ENCODE results near the gene LIX1.

GRCh38 chr5:97142521-97143254, at the start of gene LIX1:
- TF ChIP-seq CTCF (IDR thresholded peaks at IDR 0.05) (peak; percentile 74), EZH2phosphoT487 (IDR thresholded peaks at IDR 0.05) (peak; percentile 47)
